Measurements from ENCODE around the gene PPP6R2. TPM values are rescaled to one million over a fixed set of nuclear protein-coding genes. Genes with fewer than 3 reads are reported as not detected.

The PPP6R2 gene
- total and polyA plus RNA-seq, 4 donors = 35.2 to 70.0 (median 46.6) TPM

- no peak for ATAC-seq (ENCODE audit: insufficient read depth, low FRiP score)
- peaks cover 7 to 60% (median 34%) of the 10 kb centered on the region in 5 donors for H3K4me1 ChIP-seq (ENCODE audit: control insufficient read depth in 5 of 5, insufficient read depth in 5 of 5, low read length in 5 of 5)
- 60 to 75% methylated on average over 26 to 29 of the region's 29 CpGs for WGBS, 2 donors
These were observed 46.3 kb upstream of the PPP6R2 start for GRCh38 chr22:50296658-50297490.

GRCh38 chr22:50297510-50298265, 45.4 kb upstream of the PPP6R2 start:
- TF ChIP-seq CTCF (IDR thresholded peaks at IDR 0.05; ENCODE audit: control extremely low read depth, extremely low read depth) = no peak
- H3K9ac ChIP-seq (ENCODE audit: insufficient read depth in 1 of 2, low read length in 2 of 2) = no peak overlapping the region
- H3K36me3 ChIP-seq (ENCODE audit: control insufficient read depth in 4 of 4, insufficient read depth in 4 of 4, low read length in 4 of 4) = peaks cover 0 to 9% (median 1%) of the 10 kb centered on the region in 4 donors
- ATAC-seq (ENCODE audit: insufficient read depth, low FRiP score) (no peak), DNase-seq (no peak)
- H3K9me3 ChIP-seq (ENCODE audit: control insufficient read depth in 4 of 4, insufficient read depth in 3 of 4, low read length in 3 of 4) = no peaks in the 10 kb centered on the region
- H3K27ac ChIP-seq (ENCODE audit: low read depth in 1 of 2, low read length in 1 of 2) = peak overlapping the region in 1 of 2 donors; percentile 66
- H3K27me3 ChIP-seq (ENCODE audit: control insufficient read depth in 3 of 3, insufficient read depth in 3 of 3, low read length in 2 of 3) = no peaks in the 10 kb centered on the region
- no peak overlapping the region for H3K4me3 ChIP-seq
- WGBS, 2 donors = 86 to 90% methylated on average over 20 of the region's 20 CpGs
- peaks cover 9 to 64% (median 41%) of the 10 kb centered on the region in 5 donors for H3K4me1 ChIP-seq (ENCODE audit: control insufficient read depth in 5 of 5, insufficient read depth in 5 of 5, low read length in 5 of 5)

More at GRCh38 chr22:50296658-50297490, 46.3 kb upstream of the PPP6R2 start:
- peaks cover 0 to 4% (median 1%) of the 10 kb centered on the region in 4 donors for H3K36me3 ChIP-seq (ENCODE audit: control insufficient read depth in 4 of 4, insufficient read depth in 4 of 4, low read length in 4 of 4)
- H3K9ac ChIP-seq (ENCODE audit: insufficient read depth in 1 of 2, low read length in 2 of 2) = no peak overlapping the region
- no peak for DNase-seq
- H3K9me3 ChIP-seq (ENCODE audit: control insufficient read depth in 4 of 4, insufficient read depth in 3 of 4, low read length in 3 of 4) = no peaks in the 10 kb centered on the region
- no peaks in the 10 kb centered on the region for H3K27me3 ChIP-seq (ENCODE audit: control insufficient read depth in 3 of 3, insufficient read depth in 3 of 3, low read length in 2 of 3)
- peak overlapping the region in 1 of 2 donors; percentile 66 for H3K27ac ChIP-seq (ENCODE audit: low read depth in 1 of 2, low read length in 1 of 2)
- no peak overlapping the region for H3K4me3 ChIP-seq
- no peak for TF ChIP-seq CTCF (IDR thresholded peaks at IDR 0.05; ENCODE audit: control extremely low read depth, extremely low read depth)

- Histone ChIP-seq H3K36me3 (ENCODE audit: control insufficient read depth in 4 of 4, insufficient read depth in 4 of 4, low read length in 4 of 4) (peaks cover 0 to 14% (median 1%) of the 10 kb centered on the region in 4 donors), H3K9ac (ENCODE audit: insufficient read depth in 1 of 2, low read length in 2 of 2) (no peak overlapping the region), H3K9me3 (ENCODE audit: control insufficient read depth in 4 of 4, insufficient read depth in 3 of 4, low read length in 3 of 4) (no peaks in the 10 kb centered on the region), H3K27me3 (ENCODE audit: control insufficient read depth in 3 of 3, insufficient read depth in 3 of 3, low read length in 2 of 3) (no peaks in the 10 kb centered on the region), H3K27ac (ENCODE audit: low read depth in 1 of 2, low read length in 1 of 2) (peak overlapping the region in 1 of 2 donors; percentile 66), H3K4me1 (ENCODE audit: control insufficient read depth in 5 of 5, insufficient read depth in 5 of 5, low read length in 5 of 5) (peaks cover 11 to 64% (median 41%) of the 10 kb centered on the region in 5 donors), H3K4me3 (no peak overlapping the region)
- ATAC-seq (ENCODE audit: insufficient read depth, low FRiP score) = no peak
- no peak for DNase-seq
- WGBS, 2 donors = 75 to 80% methylated on average over 4 of the region's 4 CpGs
- no peak for TF ChIP-seq CTCF (IDR thresholded peaks at IDR 0.05; ENCODE audit: control extremely low read depth, extremely low read depth)
These were observed 44.9 kb upstream of the PPP6R2 start for GRCh38 chr22:50298266-50298637.
